ENCODE data around the gene DDX24.

- TF ChIP-seq CTCF (IDR thresholded peaks at IDR 0.05) (no peak), ZFX (IDR thresholded peaks at IDR 0.05; ENCODE audit: borderline replicate concordance) (no peak)
Observed at GRCh38 chr14:94037954-94038353, 43.0 kb downstream of the DDX24 start.
